Measurements from ENCODE around the gene MYF5. TPM values are rescaled to one million over a fixed set of nuclear protein-coding genes. Genes with fewer than 3 reads are reported as not detected.

The MYF5 gene
- total RNA-seq, 4 donors from 2014 or later = not detected

DNA sequence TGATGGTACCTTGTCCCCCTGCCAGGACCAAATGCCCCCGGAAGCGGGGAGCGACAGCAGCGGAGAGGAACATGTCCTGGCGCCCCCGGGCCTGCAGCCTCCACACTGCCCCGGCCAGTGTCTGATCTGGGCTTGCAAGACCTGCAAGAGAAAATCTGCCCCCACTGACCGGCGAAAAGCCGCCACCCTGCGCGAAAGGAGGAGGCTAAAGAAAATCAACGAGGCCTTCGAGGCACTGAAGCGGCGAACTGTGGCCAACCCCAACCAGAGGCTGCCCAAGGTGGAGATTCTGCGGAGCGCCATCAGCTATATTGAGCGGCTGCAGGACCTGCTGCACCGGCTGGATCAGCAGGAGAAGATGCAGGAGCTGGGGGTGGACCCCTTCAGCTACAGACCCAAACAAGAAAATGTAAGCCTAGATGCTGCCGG, 8.9 kb upstream of the MYF5 start:
- TF ChIP-seq, protein P1, sequence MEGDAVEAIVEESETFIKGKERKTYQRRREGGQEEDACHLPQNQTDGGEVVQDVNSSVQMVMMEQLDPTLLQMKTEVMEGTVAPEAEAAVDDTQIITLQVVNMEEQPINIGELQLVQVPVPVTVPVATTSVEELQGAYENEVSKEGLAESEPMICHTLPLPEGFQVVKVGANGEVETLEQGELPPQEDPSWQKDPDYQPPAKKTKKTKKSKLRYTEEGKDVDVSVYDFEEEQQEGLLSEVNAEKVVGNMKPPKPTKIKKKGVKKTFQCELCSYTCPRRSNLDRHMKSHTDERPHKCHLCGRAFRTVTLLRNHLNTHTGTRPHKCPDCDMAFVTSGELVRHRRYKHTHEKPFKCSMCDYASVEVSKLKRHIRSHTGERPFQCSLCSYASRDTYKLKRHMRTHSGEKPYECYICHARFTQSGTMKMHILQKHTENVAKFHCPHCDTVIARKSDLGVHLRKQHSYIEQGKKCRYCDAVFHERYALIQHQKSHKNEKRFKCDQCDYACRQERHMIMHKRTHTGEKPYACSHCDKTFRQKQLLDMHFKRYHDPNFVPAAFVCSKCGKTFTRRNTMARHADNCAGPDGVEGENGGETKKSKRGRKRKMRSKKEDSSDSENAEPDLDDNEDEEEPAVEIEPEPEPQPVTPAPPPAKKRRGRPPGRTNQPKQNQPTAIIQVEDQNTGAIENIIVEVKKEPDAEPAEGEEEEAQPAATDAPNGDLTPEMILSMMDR (IDR thresholded peaks at IDR 0.05) = no peak
- no peak for ATAC-seq (ENCODE audit: low FRiP score)
- DNase-seq (ENCODE audit: low spot score) = no peak

GRCh38 chr12:80708259-80708974, 8.3 kb upstream of the MYF5 start:
- ATAC-seq (ENCODE audit: low FRiP score) (no peak), DNase-seq (ENCODE audit: low spot score) (no peak)
- TF ChIP-seq, protein P1 (IDR thresholded peaks at IDR 0.05) = no peak

GRCh38 chr12:80708975-80709328, 7.8 kb upstream of the MYF5 start:
- TF ChIP-seq, protein P1 (IDR thresholded peaks at IDR 0.05) = no peak
- DNase-seq (ENCODE audit: low spot score) (no peak), ATAC-seq (ENCODE audit: low FRiP score) (no peak)

DNA sequence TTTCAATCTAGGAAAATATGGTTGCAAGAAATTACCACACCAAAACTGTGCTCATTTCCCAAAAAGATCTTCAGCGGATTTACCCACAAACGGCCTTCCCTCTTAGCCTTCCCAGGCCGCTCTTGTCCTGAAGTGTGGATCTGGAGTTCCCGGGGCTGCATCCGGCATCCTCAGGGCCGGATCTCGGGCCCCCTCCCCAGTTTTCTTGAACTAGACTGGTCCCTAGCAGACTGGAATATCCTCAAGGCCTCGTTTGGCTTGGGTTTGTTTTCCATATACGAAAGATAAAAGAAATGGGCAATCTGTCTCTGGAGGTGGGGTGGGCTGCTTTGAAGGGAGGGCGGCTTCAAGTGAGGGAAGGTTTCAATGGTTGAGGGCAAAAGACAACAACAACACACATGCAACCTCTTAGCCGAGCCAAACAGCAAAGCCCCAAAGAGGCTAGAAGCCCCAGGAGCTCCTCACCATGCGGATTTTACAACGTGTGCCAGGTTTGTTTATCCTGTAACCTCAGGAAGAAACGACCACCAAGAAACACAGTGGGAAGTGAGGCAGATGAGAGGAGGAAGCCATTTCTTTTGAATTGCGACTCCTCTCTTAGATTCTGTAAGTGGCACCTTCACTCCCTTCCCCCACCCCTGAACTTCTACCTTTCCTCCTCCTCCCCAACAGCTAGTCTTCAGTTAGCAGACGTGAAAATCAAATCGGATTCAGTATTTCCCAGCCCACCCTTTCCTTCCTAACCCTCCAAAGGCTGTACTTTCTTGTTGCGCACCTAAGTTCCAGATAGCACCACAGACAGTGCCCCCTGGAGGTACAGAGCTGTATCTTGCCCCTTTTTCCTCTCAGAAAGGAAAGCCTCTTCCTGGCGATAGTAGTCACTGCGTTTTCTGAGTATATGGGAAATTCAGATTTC, 6.6 kb upstream of the MYF5 start:
- DNase-seq (ENCODE audit: low spot score) = no peak
- no peak for ATAC-seq (ENCODE audit: low FRiP score)
- TF ChIP-seq, protein P1 (IDR thresholded peaks at IDR 0.05) = no peak

- ATAC-seq (ENCODE audit: low FRiP score) (no peak), DNase-seq (ENCODE audit: low spot score) (no peak)
- TF ChIP-seq, protein P1 (IDR thresholded peaks at IDR 0.05) = no peak
Observed at GRCh38 chr12:80710727-80711449, 5.8 kb upstream of the MYF5 start.

DNA sequence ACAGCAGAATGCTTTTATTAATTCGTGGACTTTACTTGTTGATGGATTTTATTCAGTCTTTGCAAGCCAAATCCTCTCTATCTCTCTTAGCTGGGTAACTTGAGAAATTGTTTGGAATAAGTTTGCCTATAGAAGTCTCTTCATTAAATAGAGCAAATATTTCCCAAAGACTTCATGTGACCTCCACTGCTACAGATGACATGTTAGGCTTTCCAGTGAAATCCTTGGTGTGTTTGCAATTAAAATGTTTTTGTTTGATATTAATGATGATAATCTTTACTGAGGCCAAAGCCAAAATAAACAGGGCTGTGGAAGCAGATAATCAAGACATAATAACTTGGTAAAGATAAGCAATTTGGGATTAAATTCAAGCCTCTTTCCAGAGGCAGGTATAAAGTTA, 4.8 kb upstream of the MYF5 start:
- TF ChIP-seq, protein P1 (IDR thresholded peaks at IDR 0.05) = no peak

More for the DNA sequence above, 4.8 kb upstream of the MYF5 start:
- no peak for DNase-seq (ENCODE audit: low spot score)
- ATAC-seq (ENCODE audit: low FRiP score) = no peak
